ENCODE results near the gene ENAH.
"Not testable (repeated sequence)": the region's sequence is repeated elsewhere in the genome, so short reads cannot be mapped to it uniquely, and the experiment has no call there.

ENAH gene

DNA sequence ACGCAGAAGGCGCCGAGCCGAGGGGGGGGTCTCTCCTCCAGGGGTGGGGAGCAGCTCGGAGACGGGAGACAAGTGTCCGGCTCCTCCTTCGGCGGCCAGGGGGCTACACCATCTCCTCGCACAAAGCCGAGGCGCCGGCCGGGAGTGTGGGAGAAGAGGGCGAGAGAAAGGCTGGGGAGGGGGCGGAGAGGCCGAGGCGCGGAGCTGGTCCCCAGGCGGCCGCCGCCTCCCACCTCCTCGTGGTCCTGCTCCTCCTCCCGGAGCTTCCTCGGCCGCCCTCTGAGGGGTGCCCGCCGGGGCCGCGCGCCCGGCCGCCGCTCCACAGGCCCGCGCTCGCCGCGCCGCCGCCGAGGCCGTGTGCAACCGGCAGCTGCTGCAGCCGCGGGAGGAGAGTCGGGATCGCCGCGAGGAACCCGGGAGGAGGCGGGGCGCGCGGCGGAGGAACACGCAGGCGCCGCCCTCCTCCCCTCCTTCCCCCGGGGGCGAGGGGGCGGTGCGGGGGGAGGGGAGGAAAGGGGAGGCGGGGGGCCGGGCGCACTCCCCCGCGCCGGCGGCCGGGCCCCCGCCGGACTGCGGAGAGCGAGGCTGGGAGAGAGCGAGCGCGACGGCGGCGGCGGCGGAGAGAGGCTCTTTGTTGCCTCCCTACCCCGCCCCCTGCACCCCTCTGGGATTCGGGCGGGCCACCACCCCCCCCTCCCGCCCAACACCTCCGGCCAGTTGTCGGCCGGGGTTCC is at the start of gene ENAH:
Gene ENAH (minus strand): TSS at position 395 of the 734 bp plus-strand sequence. CDS start 433 bp downstream, outside the sequence.
- H3K27me3 Mint-ChIP-seq: peaks cover 0 to 6% of the 10 kb centered on the region in 2 donors
- peaks cover 0 to 6% of the 10 kb centered on the region in 2 donors for H3K36me3 Mint-ChIP-seq
- DNase-seq (peak; percentile 31), ATAC-seq (replicated peaks) (peak; percentile 80 to 81)
- H3K27ac Mint-ChIP-seq: peak within 1 kb of the TSS; percentile 83
- peak within 1 kb of the TSS; percentile 86 to 93 for H3K4me3 Mint-ChIP-seq
- H3K4me1 Mint-ChIP-seq: peaks cover 7 to 14% of the 10 kb centered on the region in 2 donors
- H3K9me3 Mint-ChIP-seq: no peaks in the 10 kb centered on the region

GRCh38 chr1:225700889-225701465 is 48.1 kb upstream of the ENAH start:
- H3K27ac Mint-ChIP-seq: no peak overlapping the region
- no peaks in the 10 kb centered on the region for H3K36me3 Mint-ChIP-seq
- H3K27me3 Mint-ChIP-seq: peaks cover 0 to 4% of the 10 kb centered on the region in 2 donors
- DNase-seq (no peak), ATAC-seq (replicated peaks) (no peak)
- peaks cover 0 to 1% of the 10 kb centered on the region in 2 donors for H3K9me3 Mint-ChIP-seq
- H3K4me3 Mint-ChIP-seq: no peak overlapping the region
- H3K4me1 Mint-ChIP-seq: no peaks in the 10 kb centered on the region

GRCh38 chr1:225700164-225700821 is 47.4 kb upstream of the ENAH start:
- Mint-ChIP-seq H3K36me3 (no peaks in the 10 kb centered on the region), H3K27me3 (peaks cover 0 to 4% of the 10 kb centered on the region in 2 donors), H3K4me1 (no peaks in the 10 kb centered on the region)

GRCh38 chr1:225699336-225699735 is 46.4 kb upstream of the ENAH start:
- DNase-seq (no peak), ATAC-seq (replicated peaks) (no peak)
- no peaks in the 10 kb centered on the region for H3K4me1 Mint-ChIP-seq
- H3K36me3 Mint-ChIP-seq: no peaks in the 10 kb centered on the region
- no peak overlapping the region for H3K27ac Mint-ChIP-seq
- H3K9me3 Mint-ChIP-seq: peaks cover 0 to 5% of the 10 kb centered on the region in 2 donors
- H3K4me3 Mint-ChIP-seq: no peak overlapping the region
- H3K27me3 Mint-ChIP-seq: peaks cover 0 to 4% of the 10 kb centered on the region in 2 donors

More at GRCh38 chr1:225700164-225700821, 47.4 kb upstream of the ENAH start:
- ATAC-seq (replicated peaks) (no peak), DNase-seq (no peak)
- no peak overlapping the region for H3K4me3 Mint-ChIP-seq
- no peak overlapping the region for H3K27ac Mint-ChIP-seq
- peaks cover 0 to 1% of the 10 kb centered on the region in 2 donors for H3K9me3 Mint-ChIP-seq

DNA sequence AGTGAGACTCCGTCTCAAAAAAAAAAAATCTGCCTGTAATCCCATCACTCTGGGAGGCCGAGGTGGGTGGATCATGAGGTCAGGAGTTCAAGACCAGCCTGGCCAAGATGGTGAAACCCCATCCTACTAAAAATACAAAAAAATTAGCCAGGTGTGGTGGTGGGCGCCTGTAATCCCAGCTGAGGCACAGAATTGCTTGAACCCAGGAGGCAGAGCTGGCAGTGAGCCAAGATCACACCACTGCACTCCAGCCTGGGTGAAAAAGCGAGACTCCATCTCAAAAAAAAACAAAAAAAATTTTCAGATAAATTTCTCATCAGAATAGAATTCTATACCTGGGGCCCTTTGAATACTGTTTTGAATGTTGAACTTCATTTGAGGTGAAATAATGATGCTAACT is 45.3 kb upstream of the ENAH start:
- DNase-seq; ATAC-seq (replicated peaks); H3K36me3 Mint-ChIP-seq: not testable (repeated sequence)

GRCh38 chr1:225697428-225697827 is 44.5 kb upstream of the ENAH start:
- no peak for DNase-seq
- H3K27ac Mint-ChIP-seq: no peak overlapping the region
- no peaks in the 10 kb centered on the region for H3K4me1 Mint-ChIP-seq
- H3K27me3 Mint-ChIP-seq: peaks cover 0 to 4% of the 10 kb centered on the region in 2 donors
- no peaks in the 10 kb centered on the region for H3K36me3 Mint-ChIP-seq
- ATAC-seq (replicated peaks): no peak
- no peak overlapping the region for H3K4me3 Mint-ChIP-seq
- H3K9me3 Mint-ChIP-seq: peaks cover 0 to 5% of the 10 kb centered on the region in 2 donors

More for the DNA sequence above, 45.3 kb upstream of the ENAH start:
- H3K4me1 Mint-ChIP-seq, H3K4me3 Mint-ChIP-seq, H3K27ac Mint-ChIP-seq, H3K9me3 Mint-ChIP-seq, H3K27me3 Mint-ChIP-seq: not testable (repeated sequence)

DNA sequence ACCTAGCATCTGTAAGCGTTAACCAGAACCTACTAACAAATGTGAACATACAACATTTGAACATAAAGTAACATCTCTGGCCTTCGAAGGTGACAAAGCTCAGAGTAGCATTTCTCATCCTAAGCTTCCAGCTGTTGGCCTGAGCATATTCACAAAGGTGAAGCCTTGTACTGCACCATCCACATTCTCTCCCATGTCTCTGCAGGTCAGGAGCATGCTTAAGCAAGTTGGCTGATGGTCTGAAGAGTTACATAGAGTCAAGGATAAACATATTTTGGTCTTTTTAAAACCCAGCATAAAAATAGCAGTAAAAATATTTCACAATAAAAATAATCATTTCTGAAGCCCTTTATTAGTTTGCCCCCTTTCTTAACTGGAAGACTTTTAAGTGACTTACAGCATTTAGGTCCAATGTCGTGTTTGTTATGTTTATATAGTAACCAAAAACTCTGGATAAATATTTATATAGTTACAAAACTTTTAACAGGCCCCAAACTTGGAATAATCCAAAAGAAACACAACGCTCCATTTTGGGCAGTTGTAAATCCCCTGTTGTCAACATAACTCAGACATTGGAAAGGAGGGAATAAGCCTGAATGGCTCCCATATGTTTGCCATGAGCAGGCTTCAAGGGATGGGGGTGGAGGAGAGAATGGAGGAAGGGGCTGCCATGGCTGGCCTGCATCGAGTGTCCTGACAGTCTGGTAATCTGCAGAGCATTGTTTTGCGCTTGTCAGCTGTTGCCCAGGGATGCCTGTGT is 42.8 kb upstream of the ENAH start:
- DNase-seq (no peak), ATAC-seq (replicated peaks) (no peak)
- peaks cover 0 to 3% of the 10 kb centered on the region in 2 donors for H3K9me3 Mint-ChIP-seq
- no peaks in the 10 kb centered on the region for H3K27me3 Mint-ChIP-seq
- H3K36me3 Mint-ChIP-seq: no peaks in the 10 kb centered on the region
- peaks cover 0 to 1% of the 10 kb centered on the region in 2 donors for H3K4me1 Mint-ChIP-seq
- H3K4me3 Mint-ChIP-seq: no peak overlapping the region
- H3K27ac Mint-ChIP-seq: no peak overlapping the region

DNA sequence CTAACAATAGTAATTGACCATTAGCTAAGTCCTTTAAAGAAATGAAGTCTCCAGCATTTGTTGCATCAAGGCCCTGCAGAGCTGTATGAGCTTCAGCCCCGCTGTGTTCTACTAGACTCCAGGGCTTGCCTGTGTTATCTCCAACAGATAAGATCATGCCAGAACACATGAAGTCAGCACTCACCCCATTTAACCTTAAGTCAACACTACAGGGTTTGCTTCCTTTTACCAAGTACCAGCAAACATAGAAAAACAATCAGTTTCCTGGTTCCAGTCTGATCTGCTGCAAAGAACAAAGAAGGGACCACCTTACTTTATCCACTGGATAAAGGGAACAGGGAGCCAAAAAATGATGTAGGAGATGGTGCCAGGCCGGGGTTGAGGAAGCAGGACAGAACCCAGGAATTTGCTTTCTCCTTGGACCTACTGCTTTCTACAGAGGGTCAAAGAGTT is 41.3 kb upstream of the ENAH start:
- H3K27ac Mint-ChIP-seq: no peak overlapping the region
- no peaks in the 10 kb centered on the region for H3K27me3 Mint-ChIP-seq
- ATAC-seq (replicated peaks): no peak
- DNase-seq: no peak
- no peak overlapping the region for H3K4me3 Mint-ChIP-seq
- H3K36me3 Mint-ChIP-seq: no peaks in the 10 kb centered on the region
- H3K9me3 Mint-ChIP-seq: peaks cover 0 to 6% of the 10 kb centered on the region in 2 donors
- H3K4me1 Mint-ChIP-seq: peaks cover 0 to 11% of the 10 kb centered on the region in 2 donors

GRCh38 chr1:225693697-225694096 is 40.8 kb upstream of the ENAH start:
- H3K4me1 Mint-ChIP-seq: peaks cover 0 to 11% of the 10 kb centered on the region in 2 donors
- not testable (repeated sequence) for H3K9me3 Mint-ChIP-seq; H3K27me3 Mint-ChIP-seq; DNase-seq; ATAC-seq (replicated peaks); H3K4me3 Mint-ChIP-seq; H3K27ac Mint-ChIP-seq; H3K36me3 Mint-ChIP-seq

DNA sequence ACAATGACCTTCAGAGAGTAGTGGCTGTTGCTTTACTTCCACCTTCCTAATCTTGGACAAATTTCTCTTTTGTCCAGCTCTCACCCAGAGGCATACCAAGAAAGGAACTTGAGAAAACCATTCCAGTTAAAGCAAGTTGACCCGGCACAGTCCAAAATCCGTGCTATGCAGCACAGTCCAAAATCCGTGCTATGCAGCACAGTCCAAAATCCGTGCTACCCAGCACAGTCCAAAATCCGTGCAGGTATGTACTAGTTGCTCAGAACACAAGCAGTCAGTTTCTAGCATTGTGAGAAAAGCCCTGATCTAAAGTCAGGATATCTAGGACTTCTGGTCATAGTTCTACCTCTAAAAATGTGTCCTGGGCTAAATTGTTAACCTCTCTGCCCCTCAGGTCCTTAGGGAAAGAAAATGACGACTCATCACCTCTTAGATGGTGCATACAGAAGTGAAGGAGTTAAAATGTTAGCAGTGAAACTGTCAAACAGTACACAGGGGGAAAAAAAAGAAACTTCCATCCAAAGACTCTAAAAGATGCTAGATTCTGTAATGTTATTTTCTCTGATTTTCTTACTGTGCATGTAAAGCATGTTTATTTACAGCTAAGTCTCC is 40.3 kb upstream of the ENAH start:
- H3K4me1 Mint-ChIP-seq: peaks cover 2 to 16% of the 10 kb centered on the region in 2 donors
- H3K4me3 Mint-ChIP-seq: no peak overlapping the region
- DNase-seq: no peak
- no peaks in the 10 kb centered on the region for H3K27me3 Mint-ChIP-seq
- no peak overlapping the region for H3K27ac Mint-ChIP-seq
- ATAC-seq (replicated peaks): no peak
- H3K36me3 Mint-ChIP-seq: no peaks in the 10 kb centered on the region
- H3K9me3 Mint-ChIP-seq: peaks cover 0 to 6% of the 10 kb centered on the region in 2 donors

GRCh38 chr1:225692517-225692879 is 39.6 kb upstream of the ENAH start:
- ATAC-seq (replicated peaks) (no peak), DNase-seq (no peak)

DNA sequence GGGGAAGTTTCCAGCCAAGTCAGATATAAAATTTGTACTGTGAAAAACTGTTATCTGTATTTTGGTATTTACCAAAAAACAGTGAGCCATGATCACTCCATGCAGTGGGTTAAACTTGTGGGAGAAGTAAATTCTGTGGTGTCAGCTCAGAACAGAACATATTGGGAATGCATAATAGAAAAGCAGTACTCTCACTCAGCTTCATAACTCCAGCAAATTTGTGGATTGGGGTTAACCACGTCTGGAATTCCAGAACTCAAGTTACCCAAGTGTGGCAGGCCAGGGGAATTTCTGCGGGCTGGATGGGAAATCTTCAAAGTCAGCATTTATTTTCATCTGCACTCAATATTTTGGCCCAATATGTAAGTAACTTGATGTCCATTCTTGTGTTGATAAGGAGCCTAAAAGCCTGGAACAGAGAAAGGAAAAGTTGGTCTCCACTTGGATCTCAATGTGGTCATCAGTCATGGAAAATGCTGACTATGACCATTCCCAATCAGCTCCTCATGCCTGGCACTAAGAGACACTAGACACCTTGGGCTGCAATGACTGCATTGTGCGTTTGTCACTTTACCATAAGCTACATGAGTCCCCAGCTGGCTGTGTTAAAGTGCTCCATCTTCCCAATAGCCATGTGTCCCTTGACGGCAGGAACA is 39.1 kb upstream of the ENAH start:
- peaks cover 0 to 6% of the 10 kb centered on the region in 2 donors for H3K9me3 Mint-ChIP-seq
- DNase-seq: no peak
- H3K27ac Mint-ChIP-seq: no peak overlapping the region
- ATAC-seq (replicated peaks): no peak
- H3K4me3 Mint-ChIP-seq: no peak overlapping the region
- H3K36me3 Mint-ChIP-seq: no peaks in the 10 kb centered on the region
- no peaks in the 10 kb centered on the region for H3K27me3 Mint-ChIP-seq
- H3K4me1 Mint-ChIP-seq: peaks cover 5 to 21% of the 10 kb centered on the region in 2 donors

More at GRCh38 chr1:225692517-225692879, 39.6 kb upstream of the ENAH start:
- peaks cover 0 to 6% of the 10 kb centered on the region in 2 donors for H3K9me3 Mint-ChIP-seq
- H3K4me3 Mint-ChIP-seq: no peak overlapping the region
- no peak overlapping the region for H3K27ac Mint-ChIP-seq
- no peaks in the 10 kb centered on the region for H3K27me3 Mint-ChIP-seq
- H3K4me1 Mint-ChIP-seq: peaks cover 5 to 21% of the 10 kb centered on the region in 2 donors
- H3K36me3 Mint-ChIP-seq: no peaks in the 10 kb centered on the region

DNA sequence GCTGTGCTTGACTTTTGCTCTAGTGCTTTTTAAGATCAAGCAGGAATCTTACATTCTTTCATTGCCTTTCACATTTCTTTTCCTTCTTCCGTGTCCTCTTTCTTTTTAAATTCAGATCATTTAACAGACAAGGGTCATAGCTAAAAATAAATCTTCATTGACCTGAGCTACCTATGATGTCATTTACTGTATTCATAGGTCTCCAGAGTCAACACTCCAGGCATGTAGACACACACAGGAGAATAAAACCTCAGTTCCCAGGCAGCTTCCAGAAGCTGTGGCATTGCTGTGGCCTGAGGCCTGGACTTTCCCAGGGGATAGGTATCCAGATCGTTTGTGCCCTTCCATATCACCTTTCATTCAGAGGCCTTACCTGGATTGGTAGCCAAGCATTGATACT is 38.5 kb upstream of the ENAH start:
- Mint-ChIP-seq H3K9me3 (peaks cover 0 to 6% of the 10 kb centered on the region in 2 donors), H3K4me3 (no peak overlapping the region), H3K4me1 (peaks cover 5 to 21% of the 10 kb centered on the region in 2 donors), H3K27ac (no peak overlapping the region), H3K27me3 (no peaks in the 10 kb centered on the region), H3K36me3 (no peaks in the 10 kb centered on the region)
- no peak for ATAC-seq (replicated peaks)
- no peak for DNase-seq
